AML-193 (cell line): Measurements from ENCODE around the gene CAST.
"Not testable (repeated sequence)": the region's sequence is repeated elsewhere in the genome, so short reads cannot be mapped to it uniquely, and the experiment has no call there.

Experiments
- DNase-seq, 2 experiments: peaks; one replicate each; lab custom pipeline; 2025; lab: John Stamatoyannopoulos, UW

Gene CAST

GRCh38 chr5:96781031-96781971 lies 119.1 kb downstream of the CAST start:
- no peak for DNase-seq

DNA sequence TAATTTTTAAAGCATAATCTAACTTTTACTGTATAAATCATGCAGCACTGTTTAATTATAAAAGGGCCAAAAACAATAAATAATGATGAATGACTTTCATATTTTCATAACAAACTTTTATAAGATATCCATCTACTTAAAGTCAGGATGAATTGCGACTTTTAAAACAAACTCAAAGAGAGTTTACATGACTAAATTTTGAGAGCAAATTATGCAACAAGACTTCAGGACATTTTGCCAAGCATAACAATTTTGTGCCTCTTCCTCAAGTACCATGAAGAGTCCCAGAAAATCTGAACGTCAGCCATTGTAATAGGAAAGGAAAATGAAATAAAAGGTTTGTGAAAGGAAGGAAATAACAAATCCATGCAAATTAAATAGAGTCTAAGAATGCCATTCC lies 121.2 kb downstream of the CAST start:
- DNase-seq: no peak

DNA sequence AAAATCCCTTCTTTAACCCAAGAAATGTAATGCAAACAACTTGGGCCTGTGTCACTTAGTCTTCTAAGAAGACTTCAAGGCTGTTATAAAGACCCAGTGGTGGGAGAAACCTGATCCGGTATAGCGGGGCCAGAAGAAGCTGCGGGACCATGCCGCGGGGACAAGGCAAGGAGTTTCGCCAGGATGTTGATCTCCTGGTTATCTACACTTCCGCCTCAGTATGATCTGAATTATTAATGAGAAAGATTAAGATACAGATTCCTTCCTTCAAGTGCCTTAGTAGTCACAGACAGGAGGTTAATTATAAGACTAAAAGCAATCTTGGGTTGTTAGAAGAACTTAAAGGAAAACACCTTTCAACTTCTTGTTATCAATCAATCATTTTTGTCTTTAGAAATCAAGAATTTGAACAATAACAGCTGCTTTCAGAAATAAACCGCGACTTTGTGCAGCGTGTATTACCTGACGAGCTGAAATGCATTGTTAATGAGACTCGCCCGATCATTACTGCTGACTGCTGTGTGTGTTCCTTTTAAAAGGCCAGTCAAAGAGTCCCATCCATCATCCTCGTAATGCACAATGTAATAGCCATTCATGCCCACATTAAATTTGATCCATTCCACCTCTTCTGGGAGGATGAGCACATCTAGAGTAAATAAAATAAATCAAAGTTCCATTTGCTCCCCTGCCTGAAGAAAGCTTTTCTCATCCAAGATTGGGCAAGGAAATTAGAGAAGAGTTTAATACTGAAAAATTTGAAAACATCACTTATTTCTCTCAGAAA lies 123.3 kb downstream of the CAST start:
- DNase-seq: no peak

DNA sequence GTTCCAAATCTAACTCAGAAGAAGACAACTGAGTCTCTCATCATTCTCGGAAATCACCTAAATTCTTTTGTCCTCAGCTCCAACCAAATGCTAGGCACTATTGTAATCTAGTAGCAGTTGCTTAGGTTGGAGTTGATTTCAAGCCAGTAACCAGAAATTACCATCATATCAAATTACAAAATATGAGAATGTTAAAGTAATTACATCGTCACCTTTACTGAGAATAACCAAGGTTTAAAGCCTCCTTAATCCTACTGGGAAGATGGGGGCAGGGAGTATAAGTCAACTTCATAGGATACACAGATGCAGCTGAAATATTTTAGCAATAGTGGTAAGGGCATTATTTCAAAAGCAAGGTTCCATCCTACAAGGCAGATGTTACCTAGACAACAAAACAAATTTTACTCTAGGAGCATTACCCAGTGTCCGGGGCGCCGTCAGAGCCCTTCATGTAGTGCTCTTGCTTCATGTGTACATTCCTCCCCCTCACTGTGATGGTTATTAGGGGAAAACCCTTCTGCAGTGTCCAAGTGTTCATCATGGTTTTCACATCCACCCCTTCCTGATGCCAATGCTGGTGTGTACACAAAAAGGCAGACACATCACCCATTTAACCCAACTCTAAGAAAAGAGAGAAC lies 126.1 kb downstream of the CAST start:
- no peak for DNase-seq

- no peak for DNase-seq
These were observed 127.7 kb downstream of the CAST start for GRCh38 chr5:96789794-96790330.

GRCh38 chr5:96790961-96791504 lies 128.9 kb downstream of the CAST start:
- no peak for DNase-seq

GRCh38 chr5:96794757-96795156 lies 132.6 kb downstream of the CAST start:
- no peak for DNase-seq

DNA sequence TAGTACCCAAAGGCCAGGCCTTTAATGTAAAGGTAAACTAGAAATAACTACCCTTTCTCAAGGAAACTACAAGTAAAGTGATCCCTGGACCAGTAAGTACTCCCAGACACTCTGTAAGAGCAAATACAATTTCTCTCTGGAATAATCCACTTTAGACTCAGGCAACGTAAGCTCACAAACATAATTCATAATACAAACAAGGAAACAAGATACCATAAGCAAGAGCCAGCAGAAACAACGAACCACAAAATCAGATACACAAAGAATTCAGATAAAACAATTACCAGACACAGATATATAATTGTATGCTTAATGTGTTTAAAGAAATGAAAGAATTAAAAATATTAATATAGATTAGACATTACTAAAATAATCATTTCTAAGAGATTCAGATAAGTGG lies 133.4 kb downstream of the CAST start:
- no peak for DNase-seq

DNA sequence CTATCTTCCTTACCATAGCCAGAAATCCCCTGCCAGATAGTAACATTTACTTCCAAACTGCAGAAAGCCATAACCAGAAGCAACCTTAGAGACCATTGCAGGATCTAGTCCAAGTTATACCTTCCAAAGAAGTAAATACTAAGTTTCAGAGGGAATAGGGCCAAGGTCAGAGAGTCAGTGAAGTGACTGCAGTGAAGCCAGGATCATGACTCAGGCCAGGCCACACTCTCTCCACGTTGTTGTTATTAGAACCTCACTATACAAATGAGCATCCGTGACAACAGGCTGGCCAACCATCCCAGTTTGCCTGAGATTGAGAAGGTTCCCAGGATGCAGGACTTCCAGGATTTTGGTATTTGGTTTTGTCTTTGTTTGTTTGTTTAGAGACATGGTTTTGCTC lies 134.3 kb downstream of the CAST start:
- no peak for DNase-seq

DNA sequence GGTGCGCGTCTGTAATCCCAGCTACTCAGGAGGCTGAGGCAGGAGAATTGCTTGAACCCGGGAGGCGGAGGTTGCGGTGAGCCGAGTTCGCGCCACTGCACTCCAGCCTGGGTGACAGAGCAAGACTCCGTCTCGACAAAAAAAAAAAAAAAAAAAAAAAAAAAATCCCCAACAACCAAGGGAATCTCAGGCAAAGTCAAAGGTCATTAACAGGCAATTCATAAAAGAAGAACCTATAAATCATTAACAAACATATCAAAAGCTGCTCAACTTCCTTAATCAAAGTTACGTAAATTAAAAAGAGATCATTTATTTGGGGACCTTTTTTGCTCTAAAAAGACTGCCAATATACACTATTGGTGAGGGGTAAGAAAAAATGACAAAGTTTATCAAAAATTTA lies 139.5 kb downstream of the CAST start:
- not testable (repeated sequence) for DNase-seq

DNA sequence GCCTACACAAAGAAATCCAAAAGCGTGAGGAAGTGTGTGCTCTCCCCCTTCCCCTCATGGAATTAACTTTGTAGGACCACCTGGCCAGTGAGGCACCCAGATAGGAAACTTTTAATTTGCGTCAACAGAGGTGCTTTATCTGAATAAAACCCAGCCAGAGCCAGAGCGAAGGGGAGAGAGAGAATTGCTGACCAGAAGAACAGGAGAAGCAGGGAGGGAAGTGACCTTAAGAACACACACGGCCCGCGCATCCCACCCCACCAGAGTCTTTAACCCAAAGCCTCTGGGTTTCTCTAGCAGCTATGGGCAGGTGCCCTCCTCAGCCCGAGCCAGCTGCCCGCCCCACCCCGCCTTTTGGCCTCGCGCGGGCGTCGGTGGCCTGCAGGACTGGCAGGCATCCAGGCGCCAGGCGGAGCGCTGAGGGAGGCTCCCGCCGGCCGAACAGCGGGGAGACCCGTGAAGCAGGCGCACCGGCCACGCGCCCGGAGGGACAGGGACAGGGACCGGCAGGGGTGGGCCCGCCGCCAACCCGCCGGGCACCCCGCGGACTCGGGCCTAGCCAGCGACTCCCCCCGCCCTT lies 145.0 kb downstream of the CAST start:
- peak; percentile 31 to 42 for DNase-seq

DNA sequence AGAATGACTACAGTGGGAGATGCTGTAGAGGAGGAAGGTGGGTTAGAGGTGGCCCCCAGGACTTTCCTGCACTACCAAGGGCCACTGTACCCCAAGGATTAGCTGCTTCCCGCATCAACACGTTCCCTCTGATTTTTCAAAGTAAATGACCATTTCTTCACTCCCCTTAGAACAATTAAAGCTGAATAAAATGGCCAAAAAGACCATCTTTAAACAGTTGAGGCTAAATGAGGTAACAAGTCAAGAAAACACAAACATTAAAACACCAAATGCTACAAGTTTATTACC lies 146.3 kb downstream of the CAST start:
- DNase-seq: no peak

- no peak for DNase-seq
These were observed 146.8 kb downstream of the CAST start for GRCh38 chr5:96808868-96809558.

- DNase-seq: no peak
These were observed 147.7 kb downstream of the CAST start for GRCh38 chr5:96809921-96810320.

DNA sequence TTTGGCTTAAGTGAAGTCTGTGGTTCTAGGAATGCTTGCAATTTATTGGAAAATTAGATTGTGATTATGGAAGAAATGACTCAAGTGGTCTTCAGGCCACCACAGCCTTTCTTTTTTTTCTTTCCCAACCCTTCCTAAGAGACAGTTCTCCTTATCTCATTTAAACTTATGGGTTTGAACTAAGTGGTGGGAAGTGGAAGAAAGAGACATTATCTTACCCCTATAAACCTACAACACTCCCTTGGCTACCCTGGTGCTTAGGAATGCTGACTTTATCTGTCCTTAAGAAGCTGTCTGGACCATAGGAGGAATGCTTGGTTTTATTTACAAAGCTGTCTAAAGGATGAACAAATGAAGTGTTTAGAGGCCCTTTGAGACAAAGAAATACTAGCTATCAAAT lies 150.7 kb downstream of the CAST start:
- no peak for DNase-seq

DNA sequence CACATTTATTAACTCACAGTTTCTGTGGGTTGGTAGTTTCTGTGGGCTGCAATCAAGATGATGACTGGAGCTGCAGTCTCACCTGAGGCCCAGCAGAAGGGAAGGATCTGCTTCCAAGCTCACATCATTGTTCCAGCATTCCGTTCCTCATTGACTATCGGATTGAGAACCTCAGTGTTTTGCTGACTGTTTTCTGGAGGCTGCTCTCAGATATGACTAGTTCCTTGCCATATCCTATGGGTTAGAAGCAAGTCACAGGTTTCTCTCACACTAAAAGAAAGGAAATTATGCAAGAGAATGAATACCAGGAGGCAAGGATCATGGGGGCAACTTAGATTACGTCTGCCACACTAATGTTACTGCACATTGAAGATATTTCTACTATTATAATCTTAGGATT lies 151.9 kb downstream of the CAST start:
- no peak for DNase-seq

DNA sequence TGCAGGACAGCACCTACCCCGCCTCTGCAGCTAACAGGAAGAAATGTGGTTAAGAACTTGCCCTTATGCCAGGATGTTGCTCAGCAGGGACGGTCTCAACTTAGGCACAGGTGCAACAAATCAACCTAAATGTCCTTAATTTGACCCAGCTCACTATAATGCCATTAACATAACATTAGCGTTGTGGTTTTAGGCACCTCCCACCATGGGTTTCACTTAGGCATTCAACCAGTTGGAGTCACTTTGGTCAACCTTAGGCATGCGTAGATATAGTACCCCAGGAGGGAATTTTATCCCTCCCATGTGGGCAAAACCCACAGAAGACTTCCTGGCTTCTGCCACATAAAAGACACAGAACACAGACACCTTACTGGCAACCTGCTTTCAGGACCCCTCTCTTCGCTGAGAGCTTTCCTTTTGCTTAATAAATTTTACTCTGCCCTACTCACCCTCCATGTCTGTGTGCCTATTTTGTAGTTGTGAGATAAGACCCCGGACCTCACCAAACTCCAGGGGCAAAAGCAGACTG lies 154.3 kb downstream of the CAST start:
- DNase-seq: peak; percentile 44 to 45

DNA sequence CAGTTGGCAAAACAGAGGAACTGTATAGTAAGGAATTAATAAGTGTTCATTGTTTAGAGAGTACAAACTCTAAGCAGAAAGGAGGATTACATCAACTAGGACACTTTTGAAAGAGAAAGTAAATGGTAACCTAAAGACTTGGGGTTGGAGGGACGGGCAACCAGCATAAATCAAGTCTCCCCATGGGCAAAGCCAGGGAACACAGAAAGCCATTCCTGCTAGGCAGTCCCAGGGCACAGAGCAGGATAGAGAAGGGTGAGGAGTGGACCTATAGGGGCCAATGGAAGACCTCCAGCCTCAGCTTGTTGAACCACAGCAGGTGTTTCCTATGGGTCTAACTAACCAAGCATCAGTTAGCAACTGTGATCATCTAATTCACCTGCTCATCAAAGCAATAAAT lies 154.8 kb downstream of the CAST start:
- no peak for DNase-seq

- no peak for DNase-seq
These were observed 155.3 kb downstream of the CAST start for GRCh38 chr5:96817506-96817905.

DNA sequence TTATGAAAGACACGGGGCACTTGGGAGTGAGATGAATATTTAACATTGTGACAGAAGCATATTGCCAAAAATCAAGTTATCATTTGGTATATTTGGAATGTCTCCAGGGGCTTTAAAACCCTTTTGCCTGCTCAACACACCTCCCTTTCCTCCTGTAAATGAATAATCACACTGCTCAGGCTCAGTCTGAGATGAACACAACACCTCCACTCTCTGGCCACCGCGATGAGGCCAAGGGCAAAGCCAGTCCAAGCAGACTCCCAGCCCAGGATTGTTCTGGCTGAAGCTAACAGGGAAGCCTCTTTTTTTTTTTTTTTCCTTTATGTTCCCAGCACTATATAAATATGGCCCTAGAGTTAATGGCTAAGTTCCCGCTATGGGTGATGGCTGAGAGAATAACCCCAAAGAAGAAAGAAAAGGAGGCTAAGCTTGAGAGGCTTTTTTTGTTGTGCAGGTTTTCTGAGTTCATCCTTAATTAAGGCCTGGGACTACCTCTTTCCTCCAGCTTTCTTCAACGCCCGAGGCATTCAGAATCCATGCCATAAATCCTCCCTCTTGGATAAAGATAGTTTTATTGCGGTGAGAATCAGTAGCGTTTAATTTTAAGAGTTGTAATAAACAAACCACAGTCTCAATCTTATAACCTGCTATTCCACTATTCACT lies 156.1 kb downstream of the CAST start:
- no peak for DNase-seq

GRCh38 chr5:96819806-96820205 lies 157.6 kb downstream of the CAST start:
- DNase-seq: no peak
